Gastrocnemius medialis (tissue), 4 donors: ENCODE measurements around the gene STEAP1B. TPM values are rescaled to one million over a fixed set of nuclear protein-coding genes. Genes with fewer than 3 reads are reported as not detected.

Source experiments
- ATAC-seq, 2 donors: fragments of 150-250 bp; one replicate each; pipeline ENCODE4 v1.9.1; 2016
- DNase-seq, 2 donors: peaks; one replicate each; pipeline ENCODE4 v3.0.0-alpha.2; 2019
- H3K27ac ChIP-seq, 4 donors: fragments of 200-600 bp; sonication (generic); 1 replicate in 1 of 4; 2 replicates in 3 of 4; pipeline ENCODE4 v1.5.1; 2016 to 2018; ENCODE audit warnings: mild to moderate bottlenecking in 2 of 4, moderate library complexity in 1 of 4
- H3K27me3 ChIP-seq, 3 donors: fragments of 200-600 bp; sonication (generic) in 2 of 3; 1 replicate in 1 of 3; 2 replicates in 2 of 3; pipeline versions ENCODE4 v1.5.1 to v1.6.0; 2016 to 2019; ENCODE audit warnings: mild to moderate bottlenecking in 1 of 3, moderate library complexity in 1 of 3
- H3K36me3 ChIP-seq, 2 donors: fragments of 200-600 bp; sonication (generic) in 1 of 2; one replicate each; pipeline ENCODE4 v1.5.1; 2017 to 2018
- H3K4me1 ChIP-seq, 2 donors: fragments of 200-600 bp; sonication (generic) in 1 of 2; one replicate each; pipeline ENCODE4 v1.5.1; 2016 to 2017; ENCODE audit warnings: mild to moderate bottlenecking in 2 of 2
- H3K4me3 ChIP-seq, 4 donors: fragments of 200-600 bp; sonication (generic) in 3 of 4; 1 replicate in 1 of 4; 2 replicates in 3 of 4; pipeline ENCODE4 v1.5.1; 2016 to 2019; ENCODE audit warnings: mild to moderate bottlenecking in 2 of 4
- H3K9me3 ChIP-seq, 3 donors: fragments of 200-600 bp; sonication (generic) in 2 of 3; 1 replicate in 1 of 3; 2 replicates in 2 of 3; pipeline ENCODE4 v1.5.1; 2016 to 2019
- POLR2A ChIP-seq, 2 donors: fragments of 450-650 bp; IDR thresholded peaks; one replicate each; pipeline ENCODE4 v1.6.1; 2017; ENCODE audit warnings: antibody characterized with exemption in 2 of 2, mild to moderate bottlenecking in 2 of 2, moderate library complexity in 2 of 2
- in situ Hi-C, 4 donors: fragments of 200-750 bp; cut with MboI; loops; one replicate each; pipeline versions ENCODE4 v1.15.0 to v1.8.0; 2017; ENCODE audit warnings: low sequenced_read_pairs in 4 of 4
- intact Hi-C: fragments of 100-400 bp; cut with DNase I; formaldehyde crosslinking; loops from one replicate; pipeline ENCODE4 v1.15.1; 2023; ENCODE audit warnings: low total_unique reads
- total RNA-seq, 4 donors: library from RNA; depleted of rRNA; stranded (reverse); fragments of >200 nt; gene quantifications; one replicate each; pipeline versions ENCODE4 v1.1.0 to v1.2.3, GENCODE V29; 2016
- TF ChIP-seq, protein P1 (sequence below), 5 experiments: fragments of 450-650 bp in 3 of 5; fragments of 200-600 bp in 2 of 5; sonication (generic) in 2 of 5; IDR thresholded peaks in 4 of 5; conservative IDR thresholded peaks in 1 of 5; 1 replicate in 4 of 5; 2 replicates in 1 of 5; pipeline ENCODE4 v1.5.1; 2016 to 2019; ENCODE audit warnings: antibody characterized with exemption in 5 of 5, mild to moderate bottlenecking in 3 of 5, moderate library complexity in 3 of 5

Gene STEAP1B
- total RNA-seq, 4 donors from 2014 or later: 0.60 to 1.7 (median 0.74) TPM

DNA sequence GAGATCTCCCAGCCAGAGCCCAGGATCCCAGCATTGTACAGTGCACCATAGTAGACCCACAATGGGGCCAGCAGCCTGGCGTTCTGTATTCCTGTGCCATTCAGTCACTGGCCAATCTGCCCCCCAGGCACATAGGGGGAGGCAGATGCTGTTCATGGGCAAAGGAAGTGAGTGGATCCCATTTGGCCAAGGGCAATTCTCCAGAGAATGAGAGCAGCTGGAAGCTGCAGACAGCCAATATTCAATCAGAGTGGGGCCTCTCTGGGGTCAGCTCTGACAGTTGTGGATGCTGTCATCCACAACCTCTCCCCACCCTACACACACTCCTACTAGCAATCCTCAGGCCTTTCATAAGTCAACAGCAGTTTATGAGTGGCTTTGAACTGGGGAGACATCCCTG, 17.5 kb downstream of the STEAP1B start:
- in situ Hi-C loops: loop anchor here in 2 of 4 donors (5.0 to 25.0 kb wide), 2 partner anchors 170 to 375 kb away; no protein-coding TSS in a partner anchor
- H3K36me3 ChIP-seq: no peaks in the 10 kb centered on the region
- H3K27ac ChIP-seq: no peak overlapping the region

DNA sequence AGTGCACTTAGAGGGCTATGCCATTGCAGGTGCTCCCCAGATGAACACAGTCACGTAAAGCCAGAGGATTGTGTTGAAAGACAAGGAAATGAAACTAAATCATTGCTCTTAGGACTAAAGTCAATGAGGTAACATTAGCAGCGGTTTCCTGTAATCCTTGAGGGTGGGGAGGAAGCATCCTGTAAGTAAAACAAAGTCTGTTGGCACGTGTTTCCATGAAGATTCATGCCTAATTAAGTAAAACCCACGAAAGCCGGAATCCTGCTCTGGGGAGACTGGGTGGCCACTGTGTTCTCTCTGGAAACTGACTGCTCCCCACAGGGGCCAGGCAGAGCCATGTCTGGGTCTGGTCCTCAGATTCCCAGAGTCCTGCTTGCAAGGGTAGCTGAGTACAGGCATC, 18.3 kb downstream of the STEAP1B start:
- Histone ChIP-seq H3K27me3 (no peaks in the 10 kb centered on the region), H3K27ac (no peak overlapping the region), H3K9me3 (no peaks in the 10 kb centered on the region), H3K4me3 (no peak overlapping the region), H3K36me3 (no peaks in the 10 kb centered on the region), H3K4me1 (no peaks in the 10 kb centered on the region)
- DNase-seq (no peak), ATAC-seq (peak; percentile 39 to 61)
- in situ Hi-C loops (loop anchor here in 2 of 4 donors (5.0 to 25.0 kb wide), 2 partner anchors 169 to 374 kb away; no protein-coding TSS in a partner anchor), intact Hi-C loops (no loop called here)
- TF ChIP-seq, protein P1, sequence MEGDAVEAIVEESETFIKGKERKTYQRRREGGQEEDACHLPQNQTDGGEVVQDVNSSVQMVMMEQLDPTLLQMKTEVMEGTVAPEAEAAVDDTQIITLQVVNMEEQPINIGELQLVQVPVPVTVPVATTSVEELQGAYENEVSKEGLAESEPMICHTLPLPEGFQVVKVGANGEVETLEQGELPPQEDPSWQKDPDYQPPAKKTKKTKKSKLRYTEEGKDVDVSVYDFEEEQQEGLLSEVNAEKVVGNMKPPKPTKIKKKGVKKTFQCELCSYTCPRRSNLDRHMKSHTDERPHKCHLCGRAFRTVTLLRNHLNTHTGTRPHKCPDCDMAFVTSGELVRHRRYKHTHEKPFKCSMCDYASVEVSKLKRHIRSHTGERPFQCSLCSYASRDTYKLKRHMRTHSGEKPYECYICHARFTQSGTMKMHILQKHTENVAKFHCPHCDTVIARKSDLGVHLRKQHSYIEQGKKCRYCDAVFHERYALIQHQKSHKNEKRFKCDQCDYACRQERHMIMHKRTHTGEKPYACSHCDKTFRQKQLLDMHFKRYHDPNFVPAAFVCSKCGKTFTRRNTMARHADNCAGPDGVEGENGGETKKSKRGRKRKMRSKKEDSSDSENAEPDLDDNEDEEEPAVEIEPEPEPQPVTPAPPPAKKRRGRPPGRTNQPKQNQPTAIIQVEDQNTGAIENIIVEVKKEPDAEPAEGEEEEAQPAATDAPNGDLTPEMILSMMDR (IDR thresholded peaks at IDR 0.05 in 4 of 5, conservative IDR thresholded peaks at IDR 0.05 in 1 of 5): no peak
- TF ChIP-seq POLR2A (IDR thresholded peaks at IDR 0.05): no peak

More for the DNA sequence above, 17.5 kb downstream of the STEAP1B start:
- DNase-seq (no peak), ATAC-seq (no peak)
- Histone ChIP-seq H3K27me3 (no peaks in the 10 kb centered on the region), H3K4me1 (no peaks in the 10 kb centered on the region), H3K9me3 (no peaks in the 10 kb centered on the region), H3K4me3 (no peak overlapping the region)
- TF ChIP-seq, protein P1 (IDR thresholded peaks at IDR 0.05 in 4 of 5, conservative IDR thresholded peaks at IDR 0.05 in 1 of 5): no peak
- no peak for TF ChIP-seq POLR2A (IDR thresholded peaks at IDR 0.05)
- intact Hi-C loops: no loop called here

DNA sequence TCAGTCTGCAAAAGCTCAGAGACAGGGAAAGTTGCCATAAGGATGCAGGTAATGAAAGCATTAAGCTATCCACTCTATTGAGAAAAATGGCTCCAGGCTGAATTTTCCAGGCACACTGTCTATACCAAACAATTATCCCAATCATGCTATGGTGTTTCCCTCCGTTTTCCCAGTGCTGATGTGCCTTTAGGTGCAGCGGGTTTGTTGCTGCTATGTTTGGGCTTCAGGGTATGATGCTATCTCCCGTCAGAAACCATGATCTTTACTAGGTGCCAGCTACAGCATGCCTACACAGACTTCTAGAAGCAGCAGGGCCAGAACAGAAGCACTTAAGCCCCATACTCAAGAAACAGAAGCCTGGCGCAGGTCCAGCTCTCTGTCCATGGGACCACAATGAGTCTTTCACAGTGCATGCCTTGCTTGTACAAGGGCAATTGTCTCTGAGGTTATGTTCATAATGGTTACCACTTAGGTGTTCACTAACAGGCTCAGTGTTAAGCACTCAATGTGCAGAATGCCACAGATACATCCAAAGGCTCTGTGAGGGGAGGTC, 19.4 kb downstream of the STEAP1B start:
- Histone ChIP-seq H3K4me3 (no peak overlapping the region), H3K27me3 (no peaks in the 10 kb centered on the region), H3K4me1 (no peaks in the 10 kb centered on the region), H3K9me3 (no peaks in the 10 kb centered on the region), H3K27ac (no peak overlapping the region), H3K36me3 (no peaks in the 10 kb centered on the region)
- TF ChIP-seq POLR2A (IDR thresholded peaks at IDR 0.05): no peak
- TF ChIP-seq, protein P1 (IDR thresholded peaks at IDR 0.05 in 4 of 5, conservative IDR thresholded peaks at IDR 0.05 in 1 of 5): no peak
- DNase-seq (no peak), ATAC-seq (no peak)
- intact Hi-C loops (no loop called here), in situ Hi-C loops (loop anchor here in 2 of 4 donors (5.0 to 25.0 kb wide), 2 partner anchors 168 to 373 kb away; no protein-coding TSS in a partner anchor)

DNA sequence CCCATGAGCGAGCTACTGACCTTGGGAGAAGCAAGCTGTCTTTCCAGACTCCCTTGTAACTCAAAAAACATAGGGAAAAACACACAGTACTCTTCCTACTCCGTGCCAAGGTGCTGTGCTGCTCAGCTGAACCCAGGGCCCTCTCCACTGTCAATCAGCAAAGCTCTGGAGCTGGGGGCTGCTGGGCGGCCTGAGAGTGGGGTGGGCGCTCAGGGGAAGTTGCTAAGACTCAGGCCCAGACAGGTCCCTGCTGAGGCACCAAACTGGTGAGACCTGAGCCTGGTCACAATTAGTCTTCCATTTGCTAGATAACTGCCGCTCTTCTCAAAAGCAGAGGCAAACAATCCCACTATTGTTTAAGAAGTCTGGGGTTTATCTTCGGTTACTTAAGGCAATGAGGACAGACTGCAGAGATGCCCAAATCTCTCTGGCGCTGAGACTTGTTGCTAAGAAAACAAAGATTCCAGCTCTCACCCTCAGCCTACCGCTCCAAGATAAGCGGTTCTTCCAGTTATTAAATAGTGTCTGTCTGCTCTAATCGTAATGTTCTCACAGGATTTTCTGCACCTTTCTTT, 22.0 kb downstream of the STEAP1B start:
- intact Hi-C loops (no loop called here), in situ Hi-C loops (loop anchor here in 1 of 4 donors (25.0 kb wide), 1 partner anchor 166 kb away; no protein-coding TSS in a partner anchor)
- no peak for ATAC-seq
- DNase-seq: no peak
- no peak overlapping the region for H3K27ac ChIP-seq
- H3K4me1 ChIP-seq: no peaks in the 10 kb centered on the region
- no peaks in the 10 kb centered on the region for H3K9me3 ChIP-seq
- no peak for TF ChIP-seq POLR2A (IDR thresholded peaks at IDR 0.05)
- TF ChIP-seq, protein P1 (IDR thresholded peaks at IDR 0.05 in 4 of 5, conservative IDR thresholded peaks at IDR 0.05 in 1 of 5): no peak
- H3K27me3 ChIP-seq: no peaks in the 10 kb centered on the region
- no peaks in the 10 kb centered on the region for H3K36me3 ChIP-seq
- H3K4me3 ChIP-seq: no peak overlapping the region
